HepG2 (cell line): Measurements from ENCODE around the gene POU2F2. TPM values are rescaled to one million over a fixed set of nuclear protein-coding genes. Genes with fewer than 3 reads are reported as not detected.

Source experiments
- ATAC-seq: fragments of 200-7000 bp; cut with Tn5 transposase; 3 replicates; pipeline ENCODE4 v1.9.1; 2020; ENCODE audit warnings: mild to moderate bottlenecking, moderate library complexity
- BruUV-seq: library from RNA; stranded (reverse); fragments of 400-500 nt; replicated peaks from 2 replicates; lab custom pipeline; 2021; lab: Mats Ljungman, UMichigan
- CTCF ChIA-PET: fragments of 300-600 bp; formaldehyde crosslinking; extraction: SDS; loops from one replicate; lab custom pipeline; 2021; ENCODE audit warnings: low total read pairs, inconsistent platforms, low intra/inter-chr PET ratio; lab: Yijun Ruan, JAX
- POLR2A ChIA-PET: fragments of 350-600 bp; sonication (Branson Sonifier 250); formaldehyde crosslinking; loops from one replicate; lab custom pipeline; 2020; ENCODE audit warnings: antibody characterized with exemption, inconsistent platforms; lab: Yijun Ruan, JAX
- DNase-seq: peaks from one replicate; pipeline ENCODE4 v3.0.0-alpha.2; 2015; ENCODE audit warnings: low spot score
- FAIRE-seq: peaks from 3 replicates; lab custom pipeline; 2011; peaks lifted over from hg19 to GRCh38; lab: Jason Lieb, UNC
- H2AFZ ChIP-seq: one replicate; pipeline ENCODE4 v1.6.1; 2011; ENCODE audit warnings: low read length, inconsistent platforms
- H3K27ac ChIP-seq: fragments of 300-600 bp; 3 replicates; pipeline ENCODE4 v1.8.0; 2011; ENCODE audit warnings: mixed run types, mild to moderate bottlenecking, mixed read lengths, low read length, inconsistent platforms; ENCODE audit not compliant: insufficient read depth; ENCODE audit errors: extremely low read length
- H3K27me3 ChIP-seq, 2 experiments: fragments of 200-600 bp in 1 of 2; 2 replicates in 1 of 2; 3 replicates in 1 of 2; pipeline versions ENCODE4 v1.6.0 to v1.8.0; 2011; ENCODE audit warnings: low read length in 2 of 2, mild to moderate bottlenecking in 2 of 2, moderate library complexity in 2 of 2, inconsistent platforms in 1 of 2; ENCODE audit not compliant: insufficient read depth in 2 of 2, control insufficient read depth in 1 of 2
- H3K36me3 ChIP-seq, 2 experiments: fragments of 200-600 bp in 1 of 2; replicated peaks in 1 of 2; 2 replicates in 1 of 2; 3 replicates in 1 of 2; pipeline versions ENCODE4 v1.5.1 to v1.8.0; 2011; ENCODE audit warnings: low read length in 2 of 2, inconsistent platforms in 1 of 2; ENCODE audit not compliant: insufficient read depth in 2 of 2, control insufficient read depth in 1 of 2
- H3K4me1 ChIP-seq: 2 replicates; pipeline ENCODE4 v1.5.1; 2012; ENCODE audit warnings: low read length, inconsistent platforms; ENCODE audit not compliant: insufficient read depth
- H3K4me2 ChIP-seq: 2 replicates; pipeline ENCODE4 v1.6.0; 2011; ENCODE audit warnings: low read depth, low read length, inconsistent platforms
- H3K4me3 ChIP-seq, 3 experiments: fragments of 200-600 bp in 1 of 3; sonication (generic), shearing (Covaris generic) in 1 of 3; replicated peaks in 1 of 3; 2 replicates each; pipeline ENCODE4 v1.5.1; 2011 to 2016; ENCODE audit warnings: low read length in 3 of 3, inconsistent platforms in 2 of 3, low read depth in 2 of 3, mild to moderate bottlenecking in 2 of 3, control low read depth in 1 of 3, mixed read lengths in 1 of 3; ENCODE audit not compliant: insufficient read depth in 1 of 3
- H3K79me2 ChIP-seq: one replicate; pipeline ENCODE4 v1.6.1; 2011; ENCODE audit warnings: low read length, inconsistent platforms; ENCODE audit not compliant: insufficient read depth
- H3K9ac ChIP-seq: 2 replicates; pipeline ENCODE4 v1.6.0; 2011; ENCODE audit warnings: mild to moderate bottlenecking, low read depth, low read length, inconsistent platforms; ENCODE audit not compliant: insufficient read depth
- H3K9me3 ChIP-seq: 2 replicates; pipeline ENCODE4 v1.5.1; 2012; ENCODE audit warnings: mild to moderate bottlenecking, low read length
- H4K20me1 ChIP-seq: 2 replicates; pipeline ENCODE4 v1.6.0; 2011; ENCODE audit warnings: inconsistent platforms, mild to moderate bottlenecking, low read length, moderate library complexity; ENCODE audit not compliant: insufficient read depth
- IRF2 ChIP-seq: IDR thresholded peaks from 2 replicates; pipeline ENCODE4 v1.6.1; 2018; ENCODE audit warnings: missing genetic modification reagents, missing compliant biosample characterization
- MTF2 ChIP-seq: sonication (generic); formaldehyde crosslinking; IDR thresholded peaks from 2 replicates; pipeline ENCODE4 v1.5.0; 2020; ENCODE audit warnings: missing genetic modification reagents, borderline replicate concordance
- PRPF4 ChIP-seq: fragments of 200-400 bp; formaldehyde crosslinking; IDR thresholded peaks from 2 replicates; pipeline ENCODE4 v1.6.1; 2016; ENCODE audit warnings: low read length, low read depth; ENCODE audit not compliant: poor library complexity, severe bottlenecking
- SMC3 ChIP-seq: IDR thresholded peaks from 2 replicates; pipeline ENCODE4 v1.6.1; 2011; ENCODE audit warnings: low read length, improper control_type of control experiment
- ZBTB7A ChIP-seq: sonication (generic); formaldehyde crosslinking; IDR thresholded peaks from 2 replicates; pipeline ENCODE4 v1.8.0; 2022; ENCODE audit warnings: mild to moderate bottlenecking, missing genetic modification reagents
- ZFP37 ChIP-seq: sonication (generic); formaldehyde crosslinking; IDR thresholded peaks from 2 replicates; pipeline ENCODE4 v1.4.0; 2020; ENCODE audit warnings: missing genetic modification reagents, borderline replicate concordance
- ZNF205 ChIP-seq: IDR thresholded peaks from 2 replicates; pipeline ENCODE4 v1.6.1; 2018; ENCODE audit warnings: missing biosample characterization, missing genetic modification reagents
- ZNF224 ChIP-seq: sonication (generic); formaldehyde crosslinking; IDR thresholded peaks from 2 replicates; pipeline ENCODE4 v1.5.0; 2020; ENCODE audit warnings: mild to moderate bottlenecking, missing genetic modification reagents
- ZNF441 ChIP-seq: sonication (generic); formaldehyde crosslinking; IDR thresholded peaks from 2 replicates; pipeline ENCODE4 v1.7.0; 2021; ENCODE audit warnings: missing genetic modification reagents, borderline replicate concordance
- ZNF562 ChIP-seq: sonication (generic); formaldehyde crosslinking; IDR thresholded peaks from 2 replicates; pipeline ENCODE4 v1.8.0; 2022; ENCODE audit warnings: missing genetic modification reagents, borderline replicate concordance
- ZSCAN9 ChIP-seq: IDR thresholded peaks from 2 replicates; pipeline ENCODE4 v1.6.1; 2016; ENCODE audit warnings: borderline replicate concordance
- WGBS: methylation state at CpG from one replicate; pipeline ENCODE4 v1.1.6; 2017; ENCODE audit warnings: low lambda C conversion rate; 5-methylcytosine and 5-hydroxymethylcytosine counted together
- in situ Hi-C: cut with HindIII; loops from 2 replicates; pipeline ENCODE4 v1.10.0; 2017; ENCODE audit warnings: low pct_unique_long_range_greater_than_20kb; ENCODE audit not compliant: extremely low pct_ligation_motif_present
- intact Hi-C: fragments of 100-400 bp; cut with micrococcal nuclease; formaldehyde crosslinking; loops from one replicate; pipeline ENCODE4 v1.10.0; 2022; ENCODE audit not compliant: unreplicated experiment
- polyA plus RNA-seq, 8 experiments: library from polyadenylated mRNA; depleted of rRNA in 3 of 8; stranded (reverse) in 7 of 8; unstranded in 1 of 8; fragments of >200 nt; fragmentation: Illumina TruSeq in 4 of 8; extraction: Trizol in 4 of 8; gene quantifications; 2 replicates each; pipeline versions ENCODE4 v1.2.1 to v1.2.3, GENCODE V29; 2011 to 2016; ENCODE audit warnings: low read depth in 4 of 8, missing spikeins in 1 of 8, mixed read lengths in 1 of 8; ENCODE audit not compliant: insufficient read depth in 1 of 8
- total RNA-seq, 5 experiments: library from RNA; depleted of rRNA; stranded (reverse); fragments of >200 nt; fragmentation: Illumina TruSeq; extraction: Trizol; gene quantifications; 2 replicates each; pipeline ENCODE4 v1.2.3, GENCODE V29; 2016; ENCODE audit warnings: low read depth in 1 of 5
- TF ChIP-seq, protein P1 (sequence below): sonication (generic); IDR thresholded peaks from 2 replicates; pipeline ENCODE4 v1.6.1; 2016; ENCODE audit warnings: low read depth, borderline replicate concordance
- TF ChIP-seq, protein P2 (sequence below): sonication (generic); formaldehyde crosslinking; IDR thresholded peaks from 2 replicates; pipeline ENCODE4 v1.8.1; 2023; ENCODE audit warnings: mild to moderate bottlenecking, missing genetic modification reagents
- TF ChIP-seq, protein P3 (sequence below): sonication (generic); formaldehyde crosslinking; IDR thresholded peaks from 2 replicates; pipeline ENCODE4 v1.5.0; 2020; ENCODE audit warnings: missing genetic modification reagents

Gene POU2F2
- total and polyA plus RNA-seq, 2 of the 13 experiments (the other 11 are each of a cell fraction or from before 2014, with no cell fraction given): 0.09 to 0.17 TPM

DNA sequence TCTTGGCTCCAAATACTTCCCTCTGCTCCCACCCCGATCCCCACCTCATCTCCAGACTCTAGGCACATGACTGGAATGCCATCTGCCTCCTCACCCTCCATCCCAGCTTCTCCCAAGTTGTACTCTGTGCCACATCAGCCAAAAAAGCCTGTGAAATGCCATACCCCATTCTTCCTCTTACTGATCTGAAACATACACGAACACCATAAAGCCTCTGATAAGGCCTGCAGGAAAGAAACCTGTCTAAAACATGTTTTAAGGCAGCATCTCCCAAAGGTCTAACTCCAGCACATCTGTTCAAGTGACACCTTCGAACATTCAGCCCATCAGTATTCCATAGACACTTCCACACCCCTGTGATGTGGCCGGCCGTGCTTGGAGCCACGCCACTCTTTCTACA lies 67.8 kb downstream of the POU2F2 start:
- no peak for TF ChIP-seq IRF2 (CRISPR knock-in tag)
- TF ChIP-seq ZFP37 (CRISPR knock-in tag): no peak
- TF ChIP-seq ZNF205 (CRISPR knock-in tag): no peak
- TF ChIP-seq ZNF224 (CRISPR knock-in tag): no peak
- TF ChIP-seq ZBTB7A (CRISPR knock-in tag): no peak
- no peak for TF ChIP-seq MTF2 (CRISPR knock-in tag)
- TF ChIP-seq, protein P1, sequence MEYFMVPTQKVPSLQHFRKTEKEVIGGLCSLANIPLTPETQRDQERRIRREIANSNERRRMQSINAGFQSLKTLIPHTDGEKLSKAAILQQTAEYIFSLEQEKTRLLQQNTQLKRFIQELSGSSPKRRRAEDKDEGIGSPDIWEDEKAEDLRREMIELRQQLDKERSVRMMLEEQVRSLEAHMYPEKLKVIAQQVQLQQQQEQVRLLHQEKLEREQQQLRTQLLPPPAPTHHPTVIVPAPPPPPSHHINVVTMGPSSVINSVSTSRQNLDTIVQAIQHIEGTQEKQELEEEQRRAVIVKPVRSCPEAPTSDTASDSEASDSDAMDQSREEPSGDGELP: no peak
- TF ChIP-seq, protein P2, sequence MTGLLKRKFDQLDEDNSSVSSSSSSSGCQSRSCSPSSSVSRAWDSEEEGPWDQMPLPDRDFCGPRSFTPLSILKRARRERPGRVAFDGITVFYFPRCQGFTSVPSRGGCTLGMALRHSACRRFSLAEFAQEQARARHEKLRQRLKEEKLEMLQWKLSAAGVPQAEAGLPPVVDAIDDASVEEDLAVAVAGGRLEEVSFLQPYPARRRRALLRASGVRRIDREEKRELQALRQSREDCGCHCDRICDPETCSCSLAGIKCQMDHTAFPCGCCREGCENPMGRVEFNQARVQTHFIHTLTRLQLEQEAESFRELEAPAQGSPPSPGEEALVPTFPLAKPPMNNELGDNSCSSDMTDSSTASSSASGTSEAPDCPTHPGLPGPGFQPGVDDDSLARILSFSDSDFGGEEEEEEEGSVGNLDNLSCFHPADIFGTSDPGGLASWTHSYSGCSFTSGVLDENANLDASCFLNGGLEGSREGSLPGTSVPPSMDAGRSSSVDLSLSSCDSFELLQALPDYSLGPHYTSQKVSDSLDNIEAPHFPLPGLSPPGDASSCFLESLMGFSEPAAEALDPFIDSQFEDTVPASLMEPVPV: no peak
- no peak for TF ChIP-seq PRPF4
- TF ChIP-seq, protein P3, sequence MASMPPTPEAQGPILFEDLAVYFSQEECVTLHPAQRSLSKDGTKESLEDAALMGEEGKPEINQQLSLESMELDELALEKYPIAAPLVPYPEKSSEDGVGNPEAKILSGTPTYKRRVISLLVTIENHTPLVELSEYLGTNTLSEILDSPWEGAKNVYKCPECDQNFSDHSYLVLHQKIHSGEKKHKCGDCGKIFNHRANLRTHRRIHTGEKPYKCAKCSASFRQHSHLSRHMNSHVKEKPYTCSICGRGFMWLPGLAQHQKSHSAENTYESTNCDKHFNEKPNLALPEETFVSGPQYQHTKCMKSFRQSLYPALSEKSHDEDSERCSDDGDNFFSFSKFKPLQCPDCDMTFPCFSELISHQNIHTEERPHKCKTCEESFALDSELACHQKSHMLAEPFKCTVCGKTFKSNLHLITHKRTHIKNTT (CRISPR knock-in tag): no peak
- no peak for TF ChIP-seq ZNF562 (CRISPR knock-in tag)
- TF ChIP-seq ZSCAN9 (CRISPR knock-in tag): no peak
- TF ChIP-seq ZNF441 (CRISPR knock-in tag): no peak
- no peak for TF ChIP-seq SMC3
- TF ChIP-seq, all 625 proteins: peak for 0
- no peak overlapping the region for H3K27ac ChIP-seq
- H3K4me2 ChIP-seq: no peak overlapping the region
- in situ Hi-C loops (no loop called here), intact Hi-C loops (no loop called here)
- H4K20me1 ChIP-seq: no peaks in the 10 kb centered on the region
- 2% methylated on average over 6 of the region's 6 CpGs for WGBS
- H3K36me3 ChIP-seq: no peaks in the 10 kb centered on the region
- H2AFZ ChIP-seq: no peak overlapping the region
- POLR2A ChIA-PET: no interaction called here
- BruUV-seq: no TSS peak
- CTCF ChIA-PET: no interaction called here
- H3K4me1 ChIP-seq: 0 out of 2 replicates have a peak, but pooled peaks cover 7% of the 10 kb centered on the region
- no peak overlapping the region for H3K9ac ChIP-seq
- H3K9me3 ChIP-seq: no peaks in the 10 kb centered on the region
- ATAC-seq (no peak), FAIRE-seq (no peak), DNase-seq (no peak)
- H3K27me3 ChIP-seq: peaks cover 13 to 45% of the 10 kb centered on the region in 2 experiments
- no peaks in the 10 kb centered on the region for H3K79me2 ChIP-seq
- no peak overlapping the region for H3K4me3 ChIP-seq
